Measurements from ENCODE around the gene TGFB1. TPM values are rescaled to one million over a fixed set of nuclear protein-coding genes. Genes with fewer than 3 reads are reported as not detected.
"Not testable (repeated sequence)": the region's sequence is repeated elsewhere in the genome, so short reads cannot be mapped to it uniquely, and the experiment has no call there.

The TGFB1 gene
- polyA plus RNA-seq, 1 experiment: 4.9 TPM

GRCh38 chr19:41297628-41298347 is 55.9 kb downstream of the TGFB1 start:
- POLR2A ChIA-PET: interaction anchor here (0.7 to 1.1 kb wide), 3 partner anchors 11 to 55 kb away, joined by 3 to 5 read pairs (median 4); partner anchors contain the start of gene HNRNPUL1
- CTCF ChIA-PET: interaction anchor here (0.8 to 9.5 kb wide), 5 partner anchors 10 to 93 kb away, joined by 3 to 72 read pairs (median 5); no protein-coding TSS in a partner anchor
- TF ChIP-seq, protein P1, sequence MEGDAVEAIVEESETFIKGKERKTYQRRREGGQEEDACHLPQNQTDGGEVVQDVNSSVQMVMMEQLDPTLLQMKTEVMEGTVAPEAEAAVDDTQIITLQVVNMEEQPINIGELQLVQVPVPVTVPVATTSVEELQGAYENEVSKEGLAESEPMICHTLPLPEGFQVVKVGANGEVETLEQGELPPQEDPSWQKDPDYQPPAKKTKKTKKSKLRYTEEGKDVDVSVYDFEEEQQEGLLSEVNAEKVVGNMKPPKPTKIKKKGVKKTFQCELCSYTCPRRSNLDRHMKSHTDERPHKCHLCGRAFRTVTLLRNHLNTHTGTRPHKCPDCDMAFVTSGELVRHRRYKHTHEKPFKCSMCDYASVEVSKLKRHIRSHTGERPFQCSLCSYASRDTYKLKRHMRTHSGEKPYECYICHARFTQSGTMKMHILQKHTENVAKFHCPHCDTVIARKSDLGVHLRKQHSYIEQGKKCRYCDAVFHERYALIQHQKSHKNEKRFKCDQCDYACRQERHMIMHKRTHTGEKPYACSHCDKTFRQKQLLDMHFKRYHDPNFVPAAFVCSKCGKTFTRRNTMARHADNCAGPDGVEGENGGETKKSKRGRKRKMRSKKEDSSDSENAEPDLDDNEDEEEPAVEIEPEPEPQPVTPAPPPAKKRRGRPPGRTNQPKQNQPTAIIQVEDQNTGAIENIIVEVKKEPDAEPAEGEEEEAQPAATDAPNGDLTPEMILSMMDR (IDR thresholded peaks at IDR 0.05; ENCODE audit: low read depth, low read length): no peak
- Histone ChIP-seq H3K27me3 (ENCODE audit: control insufficient read depth, insufficient read depth, low read length) (no peaks in the 10 kb centered on the region), H3K4me3 (ENCODE audit: low read depth, low read length) (no peak overlapping the region), H3K9me3 (ENCODE audit: control insufficient read depth, insufficient read depth, low read length) (no peaks in the 10 kb centered on the region), H3K27ac (ENCODE audit: low read depth, low read length) (peak overlapping the region; percentile 55)
- DNase-seq (ENCODE audit: low read depth, low spot score): no peak

DNA sequence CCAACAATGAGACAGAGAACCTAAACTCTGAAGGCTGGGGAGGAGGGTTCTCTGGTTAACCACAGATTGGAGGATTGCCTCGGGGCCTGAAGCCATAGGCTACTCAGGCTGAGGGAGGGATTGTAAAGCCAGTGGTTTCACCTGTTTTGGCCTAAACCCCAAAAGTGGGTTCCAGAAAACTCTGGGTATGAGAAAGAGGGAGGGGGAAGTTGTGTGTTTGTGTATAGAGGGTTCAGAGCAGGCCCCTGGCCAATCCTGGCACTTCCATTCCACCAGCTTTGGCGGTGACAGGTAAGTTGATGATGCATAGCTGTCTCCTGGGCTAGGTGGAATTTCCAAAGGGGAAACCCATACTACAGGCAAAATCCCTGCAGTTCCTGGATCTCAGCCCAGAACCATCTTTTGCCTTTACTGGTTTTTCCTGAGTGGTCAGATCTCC is 57.3 kb downstream of the TGFB1 start:
- H3K4me3 ChIP-seq (ENCODE audit: low read depth, low read length): no peak overlapping the region
- TF ChIP-seq, protein P1 (IDR thresholded peaks at IDR 0.05; ENCODE audit: low read depth, low read length): no peak
- POLR2A ChIA-PET: no interaction called here
- H3K9me3 ChIP-seq (ENCODE audit: control insufficient read depth, insufficient read depth, low read length): no peaks in the 10 kb centered on the region
- CTCF ChIA-PET: interaction anchor here (9.5 kb wide), 1 partner anchor 12 kb away, joined by 72 read pairs; no protein-coding TSS in a partner anchor
- no peak overlapping the region for H3K27ac ChIP-seq (ENCODE audit: low read depth, low read length)
- H3K27me3 ChIP-seq (ENCODE audit: control insufficient read depth, insufficient read depth, low read length): no peaks in the 10 kb centered on the region
- DNase-seq (ENCODE audit: low read depth, low spot score): no peak

DNA sequence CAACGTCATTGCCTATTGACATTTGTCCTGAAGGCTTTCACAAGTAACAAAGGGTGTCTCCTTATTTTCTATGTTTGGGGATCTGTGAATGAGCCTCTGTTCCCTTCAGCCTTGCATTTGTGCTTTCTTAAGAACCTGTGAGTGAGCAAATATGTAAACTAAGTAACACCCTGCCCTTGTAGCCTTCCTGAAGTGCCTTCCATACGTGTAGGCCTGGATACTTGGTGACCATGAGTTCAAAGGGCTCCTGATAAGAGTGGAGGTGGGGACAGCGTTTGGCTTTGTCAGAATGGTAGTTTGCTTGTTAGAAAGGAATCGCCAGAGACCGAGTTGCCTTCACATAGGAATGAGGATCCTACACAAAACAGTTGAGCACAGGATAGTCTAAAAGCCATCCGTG is 58.2 kb downstream of the TGFB1 start:
- Histone ChIP-seq H3K27me3 (ENCODE audit: control insufficient read depth, insufficient read depth, low read length) (no peaks in the 10 kb centered on the region), H3K27ac (ENCODE audit: low read depth, low read length) (no peak overlapping the region), H3K4me3 (ENCODE audit: low read depth, low read length) (no peak overlapping the region), H3K9me3 (ENCODE audit: control insufficient read depth, insufficient read depth, low read length) (no peaks in the 10 kb centered on the region)
- CTCF ChIA-PET: interaction anchor here (9.5 kb wide), 1 partner anchor 13 kb away, joined by 72 read pairs; no protein-coding TSS in a partner anchor
- POLR2A ChIA-PET: no interaction called here
- TF ChIP-seq, protein P1 (IDR thresholded peaks at IDR 0.05; ENCODE audit: low read depth, low read length): no peak
- no peak for DNase-seq (ENCODE audit: low read depth, low spot score)

- ChIA-PET CTCF (interaction anchor here (9.5 kb wide), 1 partner anchor 14 kb away, joined by 72 read pairs; no protein-coding TSS in a partner anchor), POLR2A (interaction anchor here (2.2 kb wide), 1 partner anchor 10 kb away, joined by 6 read pairs; no protein-coding TSS in a partner anchor)
- TF ChIP-seq, protein P1 (IDR thresholded peaks at IDR 0.05; ENCODE audit: low read depth, low read length): no peak
- DNase-seq (ENCODE audit: low read depth, low spot score): no peak
- Histone ChIP-seq H3K27me3 (ENCODE audit: control insufficient read depth, insufficient read depth, low read length) (no peaks in the 10 kb centered on the region), H3K27ac (ENCODE audit: low read depth, low read length) (no peak overlapping the region), H3K9me3 (ENCODE audit: control insufficient read depth, insufficient read depth, low read length) (no peaks in the 10 kb centered on the region), H3K4me3 (ENCODE audit: low read depth, low read length) (no peak overlapping the region)
Measured at GRCh38 chr19:41294393-41294792, 59.3 kb downstream of the TGFB1 start.

- POLR2A ChIA-PET: interaction anchor here (1.0 kb wide), 1 partner anchor 15 kb away, joined by 4 read pairs; no protein-coding TSS in a partner anchor
- DNase-seq (ENCODE audit: low read depth, low spot score); H3K9me3 ChIP-seq (ENCODE audit: control insufficient read depth, insufficient read depth, low read length); H3K27ac ChIP-seq (ENCODE audit: low read depth, low read length); CTCF ChIA-PET; H3K4me3 ChIP-seq (ENCODE audit: low read depth, low read length); H3K27me3 ChIP-seq (ENCODE audit: control insufficient read depth, insufficient read depth, low read length): not testable (repeated sequence)
Measured at GRCh38 chr19:41289814-41290213, 63.9 kb downstream of the TGFB1 start.

Measured in AG04450 (cell line).